ENCODE measurements around the gene MYMK. TPM values are rescaled to one million over a fixed set of nuclear protein-coding genes. Genes with fewer than 3 reads are reported as not detected.

The MYMK gene
- total and polyA plus RNA-seq, 7 donors, result not detected

GRCh38 chr9:133473743-133474142, 51.0 kb downstream of the MYMK start:
- no peak overlapping the region for H3K4me3 ChIP-seq
- no peaks in the 10 kb centered on the region for H3K27me3 ChIP-seq
- DNase-seq, result no peak
- TF ChIP-seq EP300 (IDR thresholded peaks at IDR 0.05), result no peak
- TF ChIP-seq CTCF (IDR thresholded peaks at IDR 0.05), result no peak
- TF ChIP-seq POLR2AphosphoS5 (IDR thresholded peaks at IDR 0.05), result no peak
- TF ChIP-seq POLR2A (IDR thresholded peaks at IDR 0.05), result no peak
- intact Hi-C loops (cut with DNase I), result no loop called here
- H3K4me1 ChIP-seq, result peaks cover 0 to 11% (median 6%) of the 10 kb centered on the region in 4 donors
- H3K36me3 ChIP-seq, result peaks cover 0 to 6% (median 0%) of the 10 kb centered on the region in 4 donors
- 86 to 90% methylated on average over 20 of the region's 20 CpGs for WGBS, 2 donors
- no peak overlapping the region for H3K27ac ChIP-seq
- no peaks in the 10 kb centered on the region for H3K9me3 ChIP-seq

GRCh38 chr9:133472753-133473378, 51.9 kb downstream of the MYMK start:
- 47 to 79% methylated on average over 19 of the region's 19 CpGs for WGBS, 2 donors
- TF ChIP-seq POLR2AphosphoS5 (IDR thresholded peaks at IDR 0.05) (no peak), EP300 (IDR thresholded peaks at IDR 0.05) (no peak), POLR2A (IDR thresholded peaks at IDR 0.05) (no peak), CTCF (IDR thresholded peaks at IDR 0.05) (no peak)
- H3K27ac ChIP-seq, result no peak overlapping the region
- DNase-seq, result no peak
- intact Hi-C loops (cut with DNase I), result no loop called here
- no peaks in the 10 kb centered on the region for H3K27me3 ChIP-seq
- no peak overlapping the region for H3K4me3 ChIP-seq
- no peaks in the 10 kb centered on the region for H3K9me3 ChIP-seq
- peaks cover 0 to 2% (median under 1%) of the 10 kb centered on the region in 4 donors for H3K4me1 ChIP-seq
- peaks cover 0 to 9% (median 0%) of the 10 kb centered on the region in 4 donors for H3K36me3 ChIP-seq

- intact Hi-C loops (cut with DNase I), result no loop called here
- no peaks in the 10 kb centered on the region for H3K27me3 ChIP-seq
- no peak overlapping the region for H3K4me3 ChIP-seq
- H3K4me1 ChIP-seq, result no peaks in the 10 kb centered on the region
- WGBS, 2 donors, result 66 to 87% methylated on average over 11 of the region's 11 CpGs
- no peak for TF ChIP-seq EP300 (IDR thresholded peaks at IDR 0.05)
- TF ChIP-seq POLR2AphosphoS5 (IDR thresholded peaks at IDR 0.05), result no peak
- no peak for TF ChIP-seq CTCF (IDR thresholded peaks at IDR 0.05)
- no peak for TF ChIP-seq POLR2A (IDR thresholded peaks at IDR 0.05)
- DNase-seq, result no peak
- H3K36me3 ChIP-seq, result peaks cover 0 to 9% (median 0%) of the 10 kb centered on the region in 4 donors
- no peak overlapping the region for H3K27ac ChIP-seq
- no peaks in the 10 kb centered on the region for H3K9me3 ChIP-seq
Measured at GRCh38 chr9:133472277-133472645, 52.5 kb downstream of the MYMK start.

- H3K4me1 ChIP-seq, result no peaks in the 10 kb centered on the region
- no peak overlapping the region for H3K27ac ChIP-seq
- H3K9me3 ChIP-seq, result no peaks in the 10 kb centered on the region
- intact Hi-C loops (cut with DNase I), result no loop called here
- DNase-seq, result no peak
- H3K36me3 ChIP-seq, result peaks cover 0 to 9% (median 0%) of the 10 kb centered on the region in 4 donors
- 46 to 85% methylated on average over 27 of the region's 27 CpGs for WGBS, 2 donors
- no peaks in the 10 kb centered on the region for H3K27me3 ChIP-seq
- no peak overlapping the region for H3K4me3 ChIP-seq
- TF ChIP-seq CTCF (IDR thresholded peaks at IDR 0.05) (no peak), EP300 (IDR thresholded peaks at IDR 0.05) (no peak), POLR2A (IDR thresholded peaks at IDR 0.05) (no peak), POLR2AphosphoS5 (IDR thresholded peaks at IDR 0.05) (no peak)
Measured at GRCh38 chr9:133471551-133472276, 53.0 kb downstream of the MYMK start.

Measured in sigmoid colon (tissue), 7 donors.